Hematopoietic multipotent progenitor cell treated with erythropoietin and hydrocortisone succinate and interleukin-3 and kit ligand, for 15 days (in vitro differentiated cells): ENCODE measurements around the gene SPRED2.

Experiments used
- DNase-seq: peaks from one replicate; pipeline ENCODE4 v3.0.0-alpha.2; 2015; ENCODE audit warnings: low spot score

SPRED2 gene

GRCh38 chr2:65442420-65443020, 10.1 kb upstream of the SPRED2 start:
- DNase-seq, result no peak

GRCh38 chr2:65438137-65438899, 5.9 kb upstream of the SPRED2 start:
- no peak for DNase-seq

- DNase-seq, result no peak
Measured at GRCh38 chr2:65437392-65438135, 5.2 kb upstream of the SPRED2 start.

- no peak for DNase-seq
Measured at GRCh38 chr2:65436824-65437221, 4.4 kb upstream of the SPRED2 start.

GRCh38 chr2:65436169-65436823, 3.9 kb upstream of the SPRED2 start:
- peak; percentile 44 for DNase-seq

- no peak for DNase-seq
Measured at GRCh38 chr2:65435625-65436168, 3.3 kb upstream of the SPRED2 start.

GRCh38 chr2:65434592-65435241, 2.3 kb upstream of the SPRED2 start:
- DNase-seq, result no peak

- no peak for DNase-seq
Measured at GRCh38 chr2:65431421-65432226, 775 bp downstream of the SPRED2 start.

- DNase-seq, result no peak
Measured at GRCh38 chr2:65430603-65431420, 1.6 kb downstream of the SPRED2 start.

GRCh38 chr2:65429786-65430602, 2.4 kb downstream of the SPRED2 start:
- DNase-seq, result no peak

DNA sequence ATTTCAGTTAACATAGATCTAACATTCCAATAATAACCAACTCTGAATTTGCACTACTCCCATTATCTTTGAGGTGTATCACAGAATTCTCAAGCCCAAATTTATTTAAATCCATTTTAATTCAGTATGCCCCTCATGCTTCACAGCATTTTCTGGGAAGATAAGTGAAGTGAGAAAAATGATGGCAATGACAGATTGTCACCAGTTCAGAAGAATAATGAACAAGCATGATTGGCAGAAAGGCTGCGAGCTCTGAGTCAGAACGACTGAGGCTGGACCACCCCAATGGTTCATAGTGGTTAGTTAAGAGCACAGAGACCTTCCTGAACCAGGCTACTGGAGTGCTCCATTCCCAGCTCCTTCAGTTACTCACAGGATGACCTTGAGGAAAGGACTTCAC, 4.9 kb downstream of the SPRED2 start:
- DNase-seq, result no peak

DNA sequence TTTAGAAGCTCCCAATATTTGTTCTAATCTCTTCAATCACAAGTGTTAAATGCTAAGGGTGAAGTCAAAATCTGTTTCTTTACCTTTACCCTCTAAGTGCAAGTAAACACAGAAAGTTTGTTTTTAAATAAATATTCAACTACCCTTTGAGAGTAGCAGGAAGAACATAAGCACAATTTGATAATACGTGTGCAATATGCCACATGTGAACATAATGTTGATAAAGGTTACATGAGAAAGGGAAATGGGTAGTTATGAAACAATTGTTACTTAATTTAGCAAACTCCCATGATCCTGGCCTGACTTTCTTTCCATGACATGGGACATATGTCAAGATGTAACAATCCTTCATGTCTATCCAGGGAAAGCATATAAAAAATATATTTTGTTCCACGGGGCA, 7.1 kb downstream of the SPRED2 start:
- DNase-seq, result no peak

DNA sequence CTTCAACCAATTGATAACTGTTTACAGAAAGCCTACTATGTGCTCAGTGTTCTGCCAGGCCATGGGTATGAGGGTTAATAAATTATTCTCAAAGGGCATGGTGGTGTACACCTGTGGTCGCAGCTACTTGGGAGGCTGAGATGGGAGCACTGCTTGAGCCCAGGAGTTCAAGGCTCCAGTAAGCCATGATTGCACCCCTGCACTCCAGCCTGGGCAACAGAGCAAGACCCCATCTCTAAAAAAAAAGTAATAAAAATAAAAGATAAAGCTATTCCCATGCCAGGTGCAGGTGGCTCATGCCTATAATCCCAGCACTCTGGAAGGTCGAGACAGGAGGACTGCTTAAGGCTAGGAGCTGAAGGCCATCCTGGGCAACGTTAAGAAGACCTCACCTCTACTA, 8.0 kb downstream of the SPRED2 start:
- no peak for DNase-seq

- DNase-seq, result no peak
Measured at GRCh38 chr2:65421432-65421748, 11.0 kb downstream of the SPRED2 start.

DNA sequence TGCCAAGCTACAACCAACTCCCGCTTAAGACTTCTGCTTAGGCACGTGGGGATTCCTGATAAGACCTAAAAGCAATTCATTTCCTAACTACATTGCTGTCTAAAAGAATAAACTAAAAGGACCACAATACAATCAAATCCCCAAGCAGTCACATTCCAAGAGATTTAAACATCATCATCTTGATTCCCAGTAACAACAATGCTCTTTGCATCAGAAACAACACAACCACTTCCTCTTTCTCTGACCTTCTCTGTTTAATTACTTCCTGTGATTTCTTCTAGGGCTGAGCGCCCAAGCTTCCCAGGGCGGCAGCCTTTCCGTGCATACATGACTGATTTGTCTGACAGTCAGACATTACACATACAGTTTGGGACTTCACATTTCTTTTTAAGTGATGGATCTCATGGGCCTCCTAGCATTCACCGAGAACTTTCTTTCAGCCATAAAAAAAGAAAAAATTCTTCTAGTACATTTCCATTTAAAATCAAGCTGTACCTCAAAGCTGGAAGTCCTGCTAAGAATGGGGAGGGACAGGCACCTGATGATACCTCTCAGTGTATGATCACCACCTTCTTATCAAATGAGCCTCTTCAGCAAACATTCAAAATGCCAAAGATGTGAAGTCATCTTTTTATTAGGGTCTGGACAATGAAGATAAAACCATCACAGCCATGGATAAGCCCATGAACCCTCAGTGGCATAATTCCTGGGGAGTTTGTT, 11.5 kb downstream of the SPRED2 start:
- no peak for DNase-seq

GRCh38 chr2:65417509-65418085, 14.8 kb downstream of the SPRED2 start:
- no peak for DNase-seq

DNA sequence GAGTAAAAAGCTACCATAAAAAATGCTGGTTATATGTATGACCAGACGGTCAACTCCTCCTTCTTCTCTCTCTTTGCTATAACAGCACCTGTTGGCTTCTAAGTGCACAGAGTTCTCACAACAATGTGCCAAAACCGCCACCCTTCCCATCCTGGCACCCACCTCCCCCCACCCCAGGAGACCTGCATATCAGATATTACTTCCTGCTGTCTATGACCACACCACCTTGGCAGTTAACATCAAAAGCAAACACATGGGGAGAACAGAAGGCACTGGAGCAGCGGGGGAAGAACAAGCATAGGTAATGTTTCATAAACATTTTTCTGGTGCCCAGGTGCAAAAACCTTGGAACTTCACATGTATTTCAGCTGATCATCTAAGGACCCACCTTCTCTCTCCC, 15.5 kb downstream of the SPRED2 start:
- no peak for DNase-seq

- DNase-seq, result no peak
Measured at GRCh38 chr2:65416321-65416720, 16.1 kb downstream of the SPRED2 start.
